Measurements from ENCODE around the gene DNAH17.

Gene DNAH17

DNA sequence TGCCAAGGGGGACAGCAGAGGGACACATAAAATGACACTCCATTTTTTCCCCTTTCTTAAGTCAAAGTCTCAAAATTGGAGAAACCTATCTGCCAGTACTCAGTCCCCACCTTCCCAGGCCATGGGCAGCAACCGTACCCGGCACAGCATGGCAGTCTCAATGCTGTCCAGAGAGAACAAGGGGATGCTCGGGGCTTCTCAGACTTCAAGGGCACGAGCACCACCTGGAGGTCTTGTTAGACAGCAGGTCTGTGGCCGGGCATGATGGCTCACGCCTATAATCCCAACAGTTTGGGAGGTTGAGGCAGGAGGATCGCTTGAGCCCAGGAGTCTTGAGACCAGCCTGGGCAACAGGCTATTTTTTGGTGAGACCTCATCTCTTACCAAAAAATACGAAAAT, 3.2 kb downstream of the DNAH17 start:
- DNase-seq = no peak

- no peak for DNase-seq
These were observed 4.7 kb downstream of the DNAH17 start for GRCh38 chr17:78572239-78573205.

DNA sequence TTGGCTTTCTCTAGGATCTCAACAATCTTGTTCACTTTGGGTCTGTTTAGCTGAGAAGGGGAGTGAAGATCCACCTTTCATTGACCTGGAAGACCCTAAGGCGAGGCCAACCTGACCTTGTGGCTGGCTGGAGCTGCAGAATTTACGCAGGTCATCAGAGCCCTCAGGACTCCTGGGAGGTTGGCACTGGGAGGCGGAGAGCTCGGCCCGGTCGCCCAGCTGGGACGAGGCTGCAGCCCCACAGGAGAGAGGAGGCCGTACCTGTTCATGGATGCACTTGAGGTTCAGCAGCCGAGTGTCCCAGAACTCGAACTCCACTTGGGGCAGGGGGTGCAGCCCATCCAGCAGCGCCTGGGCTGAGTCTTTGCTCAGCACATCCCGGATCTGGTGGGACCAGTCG, 5.9 kb downstream of the DNAH17 start:
- no peak for DNase-seq

GRCh38 chr17:78568494-78569115, 8.6 kb downstream of the DNAH17 start:
- no peak for DNase-seq

- DNase-seq = no peak
These were observed 9.2 kb downstream of the DNAH17 start for GRCh38 chr17:78567991-78568390.

GRCh38 chr17:78566947-78567346, 10.2 kb downstream of the DNAH17 start:
- no peak for DNase-seq

DNA sequence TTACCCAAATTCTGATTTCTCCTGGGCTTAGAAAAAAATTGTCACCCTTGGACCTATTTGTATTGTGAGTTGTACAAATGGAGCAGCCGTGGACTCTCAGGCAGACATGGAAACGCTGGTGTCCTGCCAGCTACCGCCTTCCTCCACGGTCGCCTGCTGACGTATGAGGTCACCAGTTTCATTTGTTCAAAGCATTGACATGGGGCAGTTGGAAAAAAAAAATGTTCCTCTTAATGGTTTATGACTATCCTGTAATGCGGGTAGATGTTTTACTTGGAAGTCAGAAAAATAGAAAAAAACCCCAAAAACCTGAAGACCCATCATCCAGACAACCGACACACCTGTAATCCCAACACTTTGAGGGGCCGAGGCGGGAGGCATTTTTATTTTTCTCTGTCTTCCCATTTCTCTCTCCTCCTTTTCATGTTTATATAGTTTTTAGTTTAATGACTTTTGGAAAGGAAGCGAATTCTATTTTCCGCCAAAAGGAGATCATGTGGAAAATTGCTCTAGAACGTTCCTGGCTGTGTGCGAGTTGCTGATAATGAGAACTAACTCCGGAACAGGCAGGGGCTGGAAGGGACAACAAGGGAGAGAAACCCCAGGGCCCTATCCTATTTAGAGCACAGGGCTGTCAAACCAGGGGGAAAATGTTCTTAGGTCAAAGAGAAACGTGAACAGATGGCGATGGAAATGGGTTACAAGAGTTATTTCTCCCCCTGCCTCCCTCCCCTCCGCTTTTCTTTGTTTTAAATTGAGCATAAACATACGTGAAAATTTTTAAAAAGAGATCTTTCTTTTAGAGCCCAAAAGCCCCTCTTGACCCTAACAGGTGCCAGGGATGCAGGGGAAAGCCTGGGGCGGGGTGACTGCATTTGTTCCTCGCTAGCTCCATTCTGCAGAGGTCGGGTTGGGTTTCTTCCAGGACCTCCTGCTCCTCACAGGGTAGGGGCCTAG, 13.7 kb downstream of the DNAH17 start:
- DNase-seq = no peak

GRCh38 chr17:78562734-78563133, 14.5 kb downstream of the DNAH17 start:
- DNase-seq = no peak

- DNase-seq = no peak
These were observed 16.0 kb downstream of the DNAH17 start for GRCh38 chr17:78561166-78561565.

- no peak for DNase-seq
These were observed 16.5 kb downstream of the DNAH17 start for GRCh38 chr17:78560731-78561130.

- DNase-seq = no peak
These were observed 17.3 kb downstream of the DNAH17 start for GRCh38 chr17:78559749-78560368.

DNA sequence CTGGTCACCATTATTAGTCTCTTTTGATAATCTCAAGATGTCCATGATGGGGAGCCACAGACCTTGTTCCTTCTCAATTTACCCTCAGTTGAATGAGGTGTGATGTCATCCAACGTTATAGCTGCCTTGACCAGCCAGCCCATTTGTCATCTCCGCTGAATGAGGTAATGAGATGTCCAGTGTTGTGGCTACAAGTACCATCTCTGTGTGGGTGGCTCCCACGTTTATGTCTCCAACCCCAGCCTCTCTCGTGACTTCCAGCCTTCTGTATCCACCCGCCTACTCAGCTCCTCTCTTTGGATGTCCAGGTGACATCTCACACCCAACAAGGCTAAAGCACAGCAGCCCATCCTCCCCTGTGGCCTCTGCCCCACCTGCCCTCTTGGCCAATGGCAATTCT, 18.2 kb downstream of the DNAH17 start:
- DNase-seq = no peak

GRCh38 chr17:78558181-78558850, 18.9 kb downstream of the DNAH17 start:
- DNase-seq = no peak

- no peak for DNase-seq
These were observed 19.6 kb downstream of the DNAH17 start for GRCh38 chr17:78557598-78558039.

DNA sequence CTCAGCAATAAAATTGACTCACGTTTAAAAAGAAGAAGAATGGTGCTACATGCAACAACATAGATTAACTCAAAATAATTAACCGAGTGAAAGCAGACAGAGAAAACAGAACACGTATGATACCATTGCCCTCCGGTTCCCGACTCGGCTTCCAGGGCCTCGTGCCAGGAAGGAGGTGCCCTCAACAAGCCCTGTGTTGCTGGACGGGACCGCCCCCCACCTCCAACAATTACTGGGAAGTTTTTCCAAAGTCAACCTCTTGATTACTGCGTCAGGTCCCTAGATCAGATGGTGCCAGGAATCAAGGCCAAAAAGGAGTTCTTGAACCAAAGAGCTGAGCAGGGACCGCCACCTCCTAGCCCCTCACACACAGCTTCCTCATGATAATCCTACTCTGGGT, 20.4 kb downstream of the DNAH17 start:
- DNase-seq = no peak

DNA sequence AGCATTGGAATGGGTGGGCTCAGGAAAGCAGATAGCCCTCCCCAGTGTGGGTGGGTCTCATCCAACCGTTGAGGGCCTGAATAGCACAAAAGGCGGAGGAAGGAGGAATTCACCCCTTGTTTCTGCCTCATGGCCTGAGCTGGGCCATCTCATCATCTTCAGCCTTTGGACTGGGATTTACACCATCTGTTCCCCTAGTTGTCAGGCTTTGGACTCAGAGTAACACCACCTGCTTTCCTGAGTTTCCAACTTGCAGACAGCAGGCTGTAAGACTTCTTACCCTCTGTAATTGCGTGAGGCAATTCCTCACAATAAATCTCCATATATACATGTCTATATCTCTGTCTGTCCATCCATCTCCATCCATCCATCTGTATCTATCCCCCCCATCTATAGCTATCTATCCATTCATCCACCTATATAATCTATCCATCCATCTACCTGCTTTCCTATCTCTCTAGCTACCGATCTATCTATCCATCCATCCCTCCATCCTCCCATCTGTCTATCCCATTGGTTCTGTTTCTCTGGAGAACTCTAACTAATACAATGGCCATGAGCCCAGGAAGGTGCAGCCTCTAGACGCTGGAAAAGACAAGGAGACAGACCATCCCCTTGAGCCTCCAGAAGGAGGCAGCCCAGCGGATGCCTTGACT, 21.3 kb downstream of the DNAH17 start:
- no peak for DNase-seq

DNA sequence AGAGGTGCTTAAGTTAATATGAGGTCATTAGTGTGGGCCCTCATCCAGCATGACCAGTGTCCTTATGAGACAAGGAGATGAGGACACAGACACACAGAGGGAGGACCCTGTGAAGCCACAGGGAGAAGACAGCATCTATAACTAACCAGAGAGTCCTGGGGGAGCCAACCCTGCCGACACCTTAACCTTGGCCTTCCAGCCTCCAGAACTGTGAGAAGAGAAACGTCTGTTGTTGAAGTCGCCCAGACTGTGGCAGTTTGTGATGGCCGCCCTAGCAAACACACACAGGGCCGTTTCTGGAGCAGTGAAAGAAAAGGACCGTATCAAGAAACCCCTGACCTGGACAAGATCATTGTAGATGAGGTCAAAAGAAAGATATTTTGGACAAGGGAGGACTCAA, 26.7 kb downstream of the DNAH17 start:
- no peak for DNase-seq

- DNase-seq = no peak
These were observed 28.5 kb downstream of the DNAH17 start for GRCh38 chr17:78548725-78549124.

GRCh38 chr17:78547035-78547434, 30.2 kb downstream of the DNAH17 start:
- DNase-seq = no peak

- DNase-seq = no peak
These were observed 30.7 kb downstream of the DNAH17 start for GRCh38 chr17:78546476-78546875.

All from stimulated activated CD4-positive, alpha-beta T cell treated with anti-CD3 and anti-CD28 coated beads, Interleukin-4, amount 100 ng/mL, for 24 hours (primary cell).